ENCODE data around the gene NUP98.

Gene NUP98

DNA sequence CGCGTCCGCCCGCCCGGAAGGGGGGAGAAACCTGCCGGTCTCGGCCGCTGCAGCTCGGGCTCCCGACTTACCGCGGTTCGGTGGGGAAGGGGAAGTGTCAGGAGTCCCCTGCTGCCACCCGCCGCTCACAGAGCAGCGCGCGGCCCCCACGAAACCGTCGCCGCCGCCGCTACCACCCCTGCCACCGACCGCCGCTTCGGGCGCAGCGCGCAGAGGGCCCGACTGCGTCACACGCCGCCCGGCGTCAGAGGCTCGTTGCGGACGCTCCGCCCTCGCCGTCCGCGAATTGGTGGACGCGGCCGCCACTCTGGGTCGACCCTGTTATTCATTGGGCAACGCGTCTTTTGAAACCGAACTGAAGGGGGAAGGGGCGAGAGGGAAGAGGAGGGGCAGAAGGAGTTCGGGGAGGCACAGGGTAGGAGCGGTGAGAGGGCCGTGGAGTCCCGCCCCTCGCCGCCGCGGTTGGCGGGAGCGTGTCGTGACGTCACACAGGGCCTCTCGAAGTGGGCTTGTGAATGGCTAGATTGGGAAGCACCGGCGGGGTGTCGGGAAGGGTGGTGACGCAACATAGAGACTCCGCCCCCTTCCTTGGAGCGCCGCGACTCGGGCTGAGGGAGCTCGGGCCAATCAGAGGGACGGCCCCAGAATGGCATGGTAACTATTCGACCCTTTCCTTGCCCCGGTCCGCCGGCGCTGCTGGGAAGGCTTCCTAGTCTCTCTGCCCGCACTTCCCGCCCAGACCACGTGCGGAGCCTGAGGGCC, at the start of gene NUP98:
TSS of gene NUP98 (minus strand) at position 226 of the 762 bp plus-strand sequence. CDS start 15,437 bp downstream, outside the sequence.
- DNase-seq, result peak; percentile 97

DNA sequence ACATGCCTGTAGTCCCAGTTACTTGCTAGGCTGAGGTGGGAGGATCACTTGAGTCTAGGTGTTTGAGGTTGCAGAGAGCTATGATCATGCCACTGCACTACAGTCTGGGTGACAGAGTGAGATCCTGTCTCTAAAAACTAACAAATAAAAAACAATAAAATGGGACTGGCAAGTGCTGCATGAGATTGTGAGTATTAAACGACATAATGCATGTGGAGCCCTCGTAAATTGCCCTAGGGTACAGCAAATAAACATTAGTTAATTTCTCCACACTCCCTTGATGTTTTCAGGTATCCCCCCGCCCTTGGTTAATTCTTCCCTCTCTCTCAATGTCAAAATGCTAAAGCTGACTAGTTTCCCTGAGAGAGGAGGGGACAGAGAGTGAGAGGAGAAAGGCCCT, 48.3 kb upstream of the NUP98 start:
- DNase-seq, result no peak

DNA sequence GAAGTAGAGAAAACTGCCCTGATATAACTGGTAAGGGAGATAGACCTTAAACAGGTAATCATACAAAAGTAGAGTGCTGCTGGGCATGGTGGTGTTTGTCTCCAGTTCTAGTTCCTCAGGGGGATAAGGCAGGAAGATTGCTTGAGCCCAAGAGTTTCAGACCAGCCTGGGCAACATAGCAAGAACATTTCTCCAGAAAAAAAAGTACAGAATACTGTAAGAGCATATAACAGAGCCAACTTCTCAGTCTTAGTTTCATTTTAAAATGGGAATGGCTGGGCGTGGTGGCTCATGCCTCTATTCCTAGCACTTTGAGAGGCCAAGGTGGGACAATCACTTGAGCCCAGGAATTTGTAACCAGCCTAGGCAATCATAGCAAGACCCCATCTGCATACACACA, 47.9 kb upstream of the NUP98 start:
- no peak for DNase-seq

DNA sequence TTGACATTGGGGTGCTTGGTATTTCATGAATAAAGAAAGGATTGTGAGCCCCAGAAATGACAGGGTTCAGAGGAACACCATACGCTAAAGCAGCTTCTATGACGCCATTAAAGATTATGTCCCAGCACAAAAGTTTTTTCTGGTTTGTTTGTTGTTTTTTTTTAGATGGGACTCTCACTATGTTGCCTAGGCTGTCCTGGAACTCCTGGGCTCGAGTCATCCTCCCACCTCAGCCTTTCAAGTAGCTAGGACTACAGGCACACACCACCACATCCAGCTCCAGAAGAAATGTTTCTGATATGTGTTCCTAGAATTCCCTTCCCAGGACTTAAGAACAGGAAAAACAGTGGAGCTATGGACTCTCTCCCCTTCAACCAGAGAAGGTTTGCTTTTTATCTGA, 46.0 kb upstream of the NUP98 start:
- no peak for DNase-seq

DNA sequence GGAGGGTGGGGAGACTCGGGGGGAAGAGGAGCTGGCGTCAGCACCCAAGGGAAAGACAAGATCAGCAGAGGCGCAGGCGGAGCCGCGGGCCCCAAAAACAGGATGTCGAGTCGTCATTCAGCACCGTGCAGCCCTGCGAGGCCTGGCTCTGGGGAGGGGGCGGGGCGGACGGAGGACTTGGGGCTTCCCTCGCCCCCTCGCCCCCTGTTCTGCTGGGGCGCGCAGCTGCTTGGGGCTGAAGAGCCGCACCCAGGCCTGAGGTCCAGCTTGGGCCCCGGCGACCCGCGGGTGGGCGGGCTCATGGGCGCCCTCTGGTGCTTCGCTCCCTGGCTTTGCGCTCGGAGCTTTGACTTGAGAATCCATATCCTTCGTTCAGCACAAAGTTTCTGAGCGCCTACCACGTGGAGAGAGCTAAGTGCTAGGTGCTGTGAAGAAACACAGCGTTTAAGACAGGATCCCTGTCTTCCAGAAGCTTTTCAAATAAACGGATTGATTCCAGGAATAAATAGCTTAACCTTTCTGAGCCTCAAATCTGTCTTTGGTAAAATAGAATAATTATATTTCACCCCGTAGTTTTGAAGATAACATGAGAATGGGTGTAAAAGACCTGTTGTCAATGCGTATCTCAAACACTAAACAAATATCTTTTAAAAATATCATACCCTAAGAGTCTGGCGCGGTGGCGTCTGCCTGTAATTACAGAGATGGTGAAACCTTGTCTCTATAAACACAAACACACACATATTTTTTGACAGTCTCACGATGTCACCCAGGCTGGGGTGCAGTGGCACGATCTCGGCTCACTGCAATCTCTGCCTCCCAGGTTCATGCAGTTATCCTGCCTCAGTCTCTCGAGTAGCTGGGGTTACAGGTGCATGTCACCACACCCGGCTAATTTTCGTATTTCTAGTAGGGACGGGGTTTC, 44.3 kb upstream of the NUP98 start:
- DNase-seq, result peak; percentile 21

DNA sequence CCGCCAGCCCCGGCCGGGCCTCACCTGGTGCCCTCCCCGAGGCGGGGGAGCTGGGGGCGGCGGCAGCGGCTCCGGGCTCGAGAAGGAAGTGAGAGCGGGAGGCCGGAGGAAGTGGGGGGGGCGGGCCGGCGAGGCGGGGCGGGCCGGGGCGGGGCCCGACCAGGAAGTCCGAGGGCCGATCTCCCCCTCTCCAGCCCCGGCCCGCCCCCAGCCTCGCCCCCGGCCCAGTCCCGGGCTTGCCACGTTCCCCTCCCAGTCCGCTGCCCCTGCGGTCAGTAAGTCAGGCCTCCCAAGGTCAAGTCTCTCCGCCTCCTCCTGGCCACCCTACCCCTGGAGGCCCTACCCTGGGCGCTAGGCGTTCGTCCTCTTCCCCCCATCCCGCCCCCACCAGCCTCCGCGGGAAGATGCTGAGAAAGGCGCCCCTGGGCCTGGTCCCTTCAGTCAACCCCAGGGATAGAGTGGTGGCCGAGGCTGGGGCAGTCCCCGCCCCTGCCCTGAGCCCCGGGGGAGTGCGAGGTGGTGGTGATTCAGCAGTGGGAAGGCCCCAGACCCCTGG, 43.6 kb upstream of the NUP98 start, which contains the start of gene RHOG:
TSS of gene RHOG (minus strand) at position 90 of the 556 bp plus-strand sequence. CDS start 12,821 bp downstream, outside the sequence.
- peak; percentile 21 for DNase-seq

DNA sequence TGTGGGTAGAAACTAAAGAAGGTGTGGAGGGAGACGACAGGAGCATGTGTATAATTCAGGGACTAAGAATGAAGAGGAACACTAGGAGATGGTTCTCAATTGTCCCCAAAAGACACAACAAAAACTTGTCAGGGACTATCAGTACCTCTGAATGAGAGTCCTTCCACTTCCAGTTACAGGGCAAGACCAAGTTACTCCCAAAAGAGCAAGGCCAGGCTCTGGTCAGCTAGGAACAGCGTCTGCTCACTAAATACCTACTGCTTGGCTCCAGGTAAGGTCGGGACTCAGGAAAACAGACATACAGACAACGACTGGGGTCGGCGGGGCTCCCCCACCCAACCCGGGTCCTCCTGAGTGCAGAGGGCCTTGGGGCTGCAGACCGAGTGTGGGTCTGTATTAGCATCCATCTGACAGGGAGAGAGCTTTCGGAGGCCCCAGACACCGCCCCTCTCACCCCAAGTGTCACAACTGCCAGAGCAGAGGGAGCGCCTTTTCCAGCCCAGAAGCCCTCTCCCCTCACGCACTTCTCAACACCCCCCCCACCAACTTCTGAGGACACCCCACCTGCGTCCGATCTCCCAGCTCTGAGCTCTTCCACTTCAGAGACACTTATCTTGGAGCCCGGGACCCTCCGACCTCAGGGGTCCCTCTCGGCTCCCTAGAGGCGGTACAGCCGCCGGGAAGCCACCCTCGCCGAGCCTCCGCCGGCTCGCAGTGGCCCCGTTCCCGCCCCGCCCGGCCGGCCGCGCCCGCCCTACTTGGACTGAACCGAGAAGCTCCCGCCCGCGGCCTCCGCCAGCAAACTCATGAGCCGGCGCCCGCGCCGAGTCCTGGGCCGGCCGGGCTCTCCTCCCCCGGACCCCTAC, 42.9 kb upstream of the NUP98 start:
- no peak for DNase-seq

DNA sequence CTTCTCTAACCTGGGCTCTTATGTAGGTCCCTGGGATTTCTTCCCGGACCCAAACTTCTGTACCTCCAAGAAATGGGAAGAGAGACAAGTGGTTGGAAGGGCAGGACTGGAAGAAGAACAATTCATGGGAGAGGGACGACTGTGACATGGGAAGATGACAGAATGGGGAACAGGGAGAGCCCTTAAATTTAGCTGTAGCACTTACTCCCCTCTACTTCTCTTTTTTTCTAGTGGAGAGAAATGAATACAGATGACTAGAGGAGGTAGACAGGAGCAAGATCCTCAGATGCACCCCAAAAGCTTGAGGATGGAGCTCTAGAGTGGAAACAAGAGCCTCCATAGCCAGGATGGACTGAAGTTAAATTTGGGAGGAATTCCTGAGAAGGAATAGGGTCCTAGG, 41.1 kb upstream of the NUP98 start:
- no peak for DNase-seq

DNA sequence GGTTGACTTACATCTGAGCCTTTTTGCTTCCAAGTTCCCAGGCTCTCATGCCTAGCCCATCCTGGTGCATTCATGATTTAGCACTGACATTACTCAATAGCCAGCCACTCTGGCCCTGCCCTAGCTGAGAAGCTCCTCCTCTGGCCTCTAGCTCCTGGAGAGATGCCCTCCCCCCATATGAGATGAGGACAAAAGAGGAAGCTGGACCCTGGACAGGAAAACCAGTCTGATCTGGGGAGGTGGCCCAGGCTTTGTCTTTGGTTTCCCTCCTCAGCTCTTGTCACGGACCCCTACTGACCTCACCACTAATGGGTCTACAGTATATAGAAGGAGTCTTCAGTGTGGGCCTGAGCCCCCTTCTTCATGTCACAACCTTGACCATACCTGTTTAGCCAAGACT, 40.4 kb upstream of the NUP98 start:
- DNase-seq, result no peak

DNA sequence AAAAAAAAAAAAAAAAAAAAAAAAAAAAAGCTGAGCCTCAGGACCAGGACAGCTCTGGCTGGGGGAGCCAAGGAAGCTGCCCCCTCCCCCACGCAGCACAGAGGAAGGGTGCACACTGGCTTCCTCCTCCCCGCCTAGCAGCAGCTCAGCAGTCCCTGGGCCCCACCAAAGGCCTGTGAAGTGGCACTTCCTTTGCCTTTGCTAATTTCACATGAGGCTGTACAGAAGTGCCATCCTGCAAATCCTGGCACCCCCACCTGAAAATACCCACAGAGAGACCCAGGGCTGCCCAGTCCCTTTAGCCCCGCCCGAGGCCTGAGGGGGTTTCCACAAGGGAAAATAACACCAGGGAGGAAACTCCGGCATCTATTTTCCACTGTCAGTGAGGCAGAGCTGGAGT, 39.5 kb upstream of the NUP98 start:
- DNase-seq, result no peak

DNA sequence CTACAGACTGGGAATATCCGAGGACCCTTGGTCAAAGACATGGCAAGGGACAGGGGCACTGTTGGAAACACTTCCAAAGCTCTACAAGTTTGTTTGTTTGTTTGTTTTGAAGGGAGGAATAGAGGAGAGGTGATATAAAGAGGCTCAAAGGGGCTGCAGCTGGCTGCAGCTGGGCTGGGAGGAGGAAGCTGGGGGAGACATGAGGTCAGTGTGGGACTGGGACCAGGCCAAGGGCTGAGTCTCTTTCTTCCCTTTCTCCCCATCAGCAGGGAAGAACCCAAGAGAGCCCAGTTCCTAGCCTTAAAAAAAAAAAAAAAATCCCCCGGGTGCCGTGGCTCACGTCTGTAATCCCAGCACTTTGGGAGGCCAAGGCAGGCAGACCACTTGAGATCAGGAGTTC, 38.4 kb upstream of the NUP98 start:
- DNase-seq, result no peak

DNA sequence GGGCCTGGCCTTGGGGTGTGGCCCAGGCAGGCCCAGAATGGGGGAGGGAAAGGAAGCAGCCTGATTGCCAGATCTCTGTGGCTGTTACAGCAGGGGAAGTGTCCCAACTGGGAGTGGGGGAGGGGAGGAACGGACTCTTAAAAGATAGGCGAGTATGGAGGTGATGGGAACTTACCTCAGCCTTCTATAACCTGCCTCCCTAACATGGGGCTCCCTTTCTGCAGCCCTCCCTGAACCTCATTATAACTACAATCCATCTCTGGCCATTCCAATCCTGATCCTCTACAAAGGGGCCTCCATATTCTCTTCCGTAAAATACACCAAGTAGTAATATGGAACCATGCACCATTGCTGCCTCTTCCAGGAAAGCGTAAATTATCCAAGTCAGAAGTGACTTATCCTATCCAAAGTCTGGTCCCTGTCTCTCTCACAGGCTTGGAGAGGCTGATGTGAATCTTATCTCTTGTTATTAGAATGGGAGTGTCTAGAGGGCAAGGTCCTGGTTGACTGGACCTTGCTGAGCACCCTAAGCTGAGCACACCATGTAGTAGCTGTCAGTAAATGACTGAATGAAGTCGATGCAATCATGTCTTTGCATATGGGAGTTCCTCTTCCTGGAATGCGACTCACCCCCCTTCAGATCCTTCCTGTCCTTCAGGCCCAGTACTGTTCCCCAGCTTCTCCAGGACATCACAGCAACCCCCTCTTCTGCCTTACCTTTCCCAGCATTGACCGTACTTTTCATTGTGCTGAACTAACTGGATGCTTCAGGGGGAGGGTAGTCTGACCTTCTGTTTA, 37.5 kb upstream of the NUP98 start:
- no peak for DNase-seq

DNA sequence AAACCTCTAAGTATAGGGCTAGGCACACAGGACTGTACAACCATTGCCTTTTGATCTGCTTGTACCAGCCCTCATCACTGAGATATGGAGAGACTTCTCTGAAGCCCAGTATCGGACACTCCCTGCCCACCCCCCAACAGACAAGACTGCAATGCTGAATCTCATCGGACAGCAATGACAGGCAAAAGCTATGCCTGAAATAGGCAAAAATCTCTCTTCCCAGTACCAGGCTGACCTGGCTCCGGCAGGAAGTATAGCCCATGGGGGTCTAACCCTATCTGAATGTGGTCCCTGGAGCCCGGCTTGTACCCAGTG, 37.0 kb upstream of the NUP98 start:
- no peak for DNase-seq

DNA sequence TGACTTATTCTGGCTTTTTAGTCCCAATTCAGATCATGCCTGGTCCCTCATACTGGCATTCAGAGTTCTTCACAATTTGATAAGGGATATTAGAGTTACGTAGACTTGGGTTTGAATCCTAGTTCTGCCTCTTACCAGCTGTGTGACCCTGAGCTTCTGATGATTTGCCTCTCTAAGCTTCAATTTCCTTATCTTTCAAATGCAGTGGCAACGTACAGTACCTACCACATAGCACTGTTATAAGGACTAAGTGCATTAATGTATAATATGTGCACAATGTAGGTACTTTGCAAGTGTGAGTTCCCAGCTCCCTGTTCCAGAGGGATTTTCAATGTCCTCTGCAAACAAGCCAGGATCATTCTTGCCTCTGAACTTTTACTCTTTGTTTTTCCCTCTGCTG, 36.1 kb upstream of the NUP98 start:
- no peak for DNase-seq

DNA sequence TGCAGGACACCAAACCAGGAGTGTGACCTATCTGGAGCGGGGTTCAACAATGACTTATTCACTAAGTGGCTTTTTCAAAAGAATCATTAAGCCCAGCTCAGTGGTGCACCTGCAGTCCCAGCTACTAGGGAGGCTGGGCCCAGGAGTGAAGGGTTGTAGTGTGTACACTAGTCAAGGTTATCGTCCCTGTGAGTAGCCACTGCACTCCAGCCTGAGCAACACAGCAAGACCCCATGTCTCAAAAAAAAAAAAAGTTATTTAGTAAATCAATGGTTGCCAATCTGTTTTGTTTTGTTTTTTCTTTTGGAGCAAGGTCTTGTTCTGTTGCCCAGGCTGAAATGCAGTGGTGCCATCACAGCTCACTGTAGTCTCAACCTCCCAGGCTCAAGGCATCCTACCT, 35.5 kb upstream of the NUP98 start:
- no peak for DNase-seq

DNA sequence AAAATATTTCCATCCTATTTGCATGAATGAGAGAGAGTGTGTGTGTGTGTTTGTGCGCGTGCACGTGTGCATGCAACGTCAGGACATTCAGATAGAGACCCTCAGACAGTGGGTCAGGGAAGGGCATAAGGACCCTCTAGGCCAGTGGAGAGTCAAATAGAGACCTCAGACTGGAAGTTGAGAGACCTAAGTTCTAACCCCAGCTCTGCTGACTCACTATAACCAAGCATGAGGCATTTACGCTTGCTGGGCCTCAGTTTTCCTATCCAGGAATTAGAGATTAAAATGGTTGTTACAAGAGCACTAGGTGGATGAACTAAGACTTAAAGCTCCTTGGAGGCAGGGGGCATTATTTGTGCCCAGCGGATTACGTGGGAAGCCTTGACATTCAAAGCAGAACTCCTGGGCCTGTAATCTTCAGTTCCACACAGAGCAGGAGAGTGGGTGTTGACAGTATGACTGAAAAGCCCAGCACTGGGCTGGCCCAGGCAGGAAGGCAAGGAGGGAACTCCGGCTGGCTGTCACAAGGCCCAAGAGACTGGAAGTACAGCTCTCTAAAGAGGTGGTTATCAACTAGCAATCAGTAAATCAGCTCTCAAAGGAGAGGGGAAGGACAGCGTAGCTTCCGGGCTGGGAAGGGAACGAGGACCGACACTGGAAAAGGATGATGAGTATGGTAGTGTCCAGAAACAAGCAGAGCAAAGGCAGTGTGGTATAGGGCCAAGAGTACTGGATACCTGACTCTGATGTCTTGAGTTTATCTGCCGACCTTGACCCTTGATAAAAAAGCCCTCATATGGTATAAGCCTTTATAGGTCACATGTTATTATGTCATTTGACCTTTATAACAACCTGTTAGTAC, 34.3 kb upstream of the NUP98 start:
- DNase-seq, result no peak

DNA sequence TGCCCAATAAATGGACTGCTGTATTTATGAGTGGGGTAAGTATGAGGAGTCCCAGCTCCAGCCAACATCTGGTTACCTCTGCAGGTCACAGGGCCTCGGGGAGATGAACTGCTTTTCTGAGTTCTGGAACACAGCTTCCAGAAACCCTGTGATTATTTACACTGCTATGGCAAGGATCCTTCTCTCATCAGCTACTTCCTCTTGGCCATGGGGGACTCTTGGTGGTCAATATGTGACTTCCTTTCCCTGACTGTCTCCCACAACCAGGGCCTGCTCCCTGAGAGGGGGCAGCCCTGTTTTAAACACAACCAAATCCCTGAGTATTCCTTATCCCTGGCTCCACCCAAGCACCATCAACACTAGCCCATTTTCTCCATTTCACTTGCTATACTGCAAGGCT, 33.4 kb upstream of the NUP98 start:
- no peak for DNase-seq

DNA sequence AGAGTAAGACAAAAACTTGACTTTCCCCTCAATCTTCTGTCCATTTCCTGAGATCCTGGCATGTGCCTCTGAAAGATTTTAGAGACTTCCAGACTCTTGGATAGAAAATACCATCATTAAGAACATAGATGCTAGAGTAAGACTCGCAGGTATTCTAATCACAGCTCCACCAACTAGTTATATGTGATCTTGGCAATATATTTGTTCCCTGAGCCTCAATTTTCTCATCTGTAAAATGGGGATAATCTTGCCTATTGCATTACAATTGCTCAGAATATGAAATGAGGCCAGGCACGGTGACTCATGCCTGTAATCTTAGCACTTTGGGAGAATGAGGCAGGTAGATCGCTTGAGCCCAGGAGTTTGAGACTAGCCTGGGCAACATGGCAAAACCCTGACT, 32.7 kb upstream of the NUP98 start:
- no peak for DNase-seq

DNA sequence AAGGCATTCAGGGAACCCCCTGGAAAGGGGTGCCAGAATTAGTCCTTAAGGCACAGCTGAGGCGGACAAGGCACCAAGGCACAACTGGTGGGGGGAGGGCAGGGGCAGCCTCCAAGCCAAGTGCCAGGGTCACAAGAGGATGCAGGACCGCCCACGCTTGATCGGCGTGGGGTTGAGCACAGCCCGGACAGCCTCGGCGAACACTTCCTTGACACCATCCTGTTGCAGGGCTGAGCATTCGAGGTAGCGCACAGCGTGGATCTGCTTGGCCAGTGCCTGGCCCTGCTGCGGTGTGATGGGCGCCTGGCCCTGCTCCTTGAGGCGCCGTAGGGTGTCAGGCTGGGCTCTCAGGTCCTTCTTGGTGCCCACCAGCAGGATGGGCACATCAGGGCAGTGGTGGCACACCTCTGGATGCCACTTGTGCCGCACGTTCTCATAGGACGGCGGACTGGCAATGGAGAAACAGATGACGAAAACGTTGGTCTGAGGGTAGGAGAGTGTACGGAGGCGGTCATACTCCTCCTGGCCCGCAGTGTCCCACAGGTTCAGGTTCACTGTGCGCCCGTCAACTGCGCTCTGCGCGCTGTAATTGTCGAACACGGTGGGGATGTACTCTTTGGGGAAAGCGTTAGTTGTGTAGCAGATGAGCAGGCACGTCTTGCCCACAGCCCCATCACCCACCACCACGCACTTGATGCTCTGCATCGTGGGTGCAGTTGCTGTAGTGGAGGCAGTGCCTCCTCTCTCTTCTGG, 30.3 kb upstream of the NUP98 start:
- no peak for DNase-seq

DNA sequence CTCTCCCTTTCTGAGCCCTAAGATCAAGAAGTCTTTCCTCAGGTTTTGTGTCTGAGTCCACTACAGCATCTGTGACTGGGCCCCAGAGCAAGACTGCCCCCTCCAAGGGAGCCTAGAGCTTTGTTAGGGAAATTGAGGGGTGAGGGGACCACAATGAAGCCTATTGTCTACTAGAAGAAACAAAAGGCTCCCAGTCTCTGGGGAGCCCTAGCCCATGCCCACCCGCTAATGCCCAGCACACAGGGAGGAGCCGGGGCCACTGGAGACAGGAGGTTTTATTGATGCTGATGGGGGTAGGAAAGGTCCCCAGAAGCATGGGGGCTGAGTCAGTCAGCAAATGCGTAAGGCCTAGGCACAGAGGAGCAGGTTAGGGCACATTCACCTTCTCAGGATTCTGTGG, 29.4 kb upstream of the NUP98 start:
- no peak for DNase-seq

Data from NCI-H1436 treated with DMSO at 0.1 percent for 48 hours (cell line).